Astrocyte of the hippocampus (primary cell): ENCODE data around the gene CCDC92.

ENCODE experiments used
- DNase-seq: peaks from one replicate; pipeline ENCODE4 v3.0.0; 2011; ENCODE audit warnings: low read depth, low spot score

Gene CCDC92

GRCh38 chr12:123976227-123976826 is 3.7 kb upstream of the CCDC92 start:
- no peak for DNase-seq

- peak; percentile 59 for DNase-seq
These were observed 1.1 kb upstream of the CCDC92 start for GRCh38 chr12:123973552-123974341.

GRCh38 chr12:123971770-123972456 is 718 bp downstream of the CCDC92 start:
- DNase-seq = peak; percentile 71

- no peak for DNase-seq
These were observed 1.2 kb downstream of the CCDC92 start for GRCh38 chr12:123971449-123971769.

GRCh38 chr12:123967121-123967586 is 5.5 kb downstream of the CCDC92 start:
- DNase-seq = no peak

GRCh38 chr12:123966596-123966995 is 6.0 kb downstream of the CCDC92 start:
- peak; percentile 74 for DNase-seq

- no peak for DNase-seq
These were observed 7.2 kb downstream of the CCDC92 start for GRCh38 chr12:123965382-123965781.

- DNase-seq = no peak
These were observed 8.8 kb downstream of the CCDC92 start for GRCh38 chr12:123963821-123964220.

- DNase-seq = no peak
These were observed 10.1 kb downstream of the CCDC92 start for GRCh38 chr12:123962513-123962912.

GRCh38 chr12:123961585-123962345 is 10.9 kb downstream of the CCDC92 start:
- no peak for DNase-seq

GRCh38 chr12:123960856-123961255 is 11.8 kb downstream of the CCDC92 start:
- DNase-seq = no peak

GRCh38 chr12:123960029-123960735 is 12.4 kb downstream of the CCDC92 start:
- DNase-seq = no peak

- no peak for DNase-seq
These were observed 13.8 kb downstream of the CCDC92 start for GRCh38 chr12:123958876-123959275.

GRCh38 chr12:123958462-123958861 is 14.2 kb downstream of the CCDC92 start:
- no peak for DNase-seq

GRCh38 chr12:123957196-123957595 is 15.4 kb downstream of the CCDC92 start:
- no peak for DNase-seq

GRCh38 chr12:123956249-123956648 is 16.4 kb downstream of the CCDC92 start:
- DNase-seq = no peak

GRCh38 chr12:123954647-123955350 is 17.8 kb downstream of the CCDC92 start:
- DNase-seq = no peak

GRCh38 chr12:123952037-123952436 is 20.6 kb downstream of the CCDC92 start:
- no peak for DNase-seq

- no peak for DNase-seq
These were observed 21.2 kb downstream of the CCDC92 start for GRCh38 chr12:123951467-123951866.

GRCh38 chr12:123950476-123951349 is 21.9 kb downstream of the CCDC92 start:
- no peak for DNase-seq
